Measurements from ENCODE around the gene ANKLE1.

GRCh38 chr19:17324357-17325114 lies 42.8 kb downstream of the ANKLE1 start:
- no peak for TF ChIP-seq CTCF (IDR thresholded peaks at IDR 0.05; ENCODE audit: poor library complexity)
- no peak for TF ChIP-seq EZH2 (IDR thresholded peaks at IDR 0.05; ENCODE audit: borderline replicate concordance)

Data from hepatocyte (in vitro differentiated cells).